GM12872 (cell line): ENCODE measurements around the gene ZCCHC14.

Experiments used
- CTCF ChIP-seq: IDR thresholded peaks from 3 replicates; pipeline ENCODE4 v1.5.1; 2011; ENCODE audit warnings: low read depth, mild to moderate bottlenecking, low read length, moderate library complexity; ENCODE audit not compliant: insufficient read depth

The ZCCHC14 gene

GRCh38 chr16:87412996-87413421 is 79.8 kb downstream of the ZCCHC14 start:
- no peak for TF ChIP-seq CTCF

- no peak for TF ChIP-seq CTCF
These were observed 80.3 kb downstream of the ZCCHC14 start for GRCh38 chr16:87412371-87412995.

- TF ChIP-seq CTCF: no peak
These were observed 81.2 kb downstream of the ZCCHC14 start for GRCh38 chr16:87411375-87412271.

GRCh38 chr16:87410968-87411367 is 81.9 kb downstream of the ZCCHC14 start:
- TF ChIP-seq CTCF: no peak

- TF ChIP-seq CTCF: no peak
These were observed 82.3 kb downstream of the ZCCHC14 start for GRCh38 chr16:87410530-87410929.

GRCh38 chr16:87409781-87410180 is 83.0 kb downstream of the ZCCHC14 start:
- no peak for TF ChIP-seq CTCF

GRCh38 chr16:87409153-87409552 is 83.7 kb downstream of the ZCCHC14 start:
- TF ChIP-seq CTCF: no peak
